AG04449 (cell line): ENCODE data around the gene ICE2.

Experiments
- CTCF ChIA-PET: fragments of 350-600 bp; formaldehyde crosslinking; extraction: SDS; loops from one replicate; lab custom pipeline; 2021; ENCODE audit warnings: antibody characterized with exemption; lab: Yijun Ruan, JAX
- POLR2A ChIA-PET: fragments of 400-600, 350-600 bp; formaldehyde crosslinking; extraction: SDS; loops from one replicate; lab custom pipeline; 2020; ENCODE audit warnings: antibody characterized with exemption, inconsistent platforms; lab: Yijun Ruan, JAX
- DNase-seq: peaks from one replicate; pipeline ENCODE4 v3.0.0-alpha.2; 2010; ENCODE audit warnings: low read depth, low spot score
- H3K4me3 ChIP-seq: 2 replicates; pipeline ENCODE4 v1.5.1; 2011; ENCODE audit warnings: low read depth, mild to moderate bottlenecking, control low read depth, low read length
- TF ChIP-seq, protein P1 (sequence below): IDR thresholded peaks from one replicate; pipeline ENCODE4 v1.5.1; 2011; ENCODE audit warnings: mild to moderate bottlenecking, moderate library complexity, low read length, control low read depth, inconsistent platforms; ENCODE audit not compliant: insufficient read depth; ENCODE audit errors: missing control alignments

Gene ICE2

GRCh38 chr15:60523056-60523455, 44.1 kb upstream of the ICE2 start:
- POLR2A ChIA-PET = no interaction called here
- CTCF ChIA-PET = interaction anchor here (7.1 kb wide), 1 partner anchor 13 kb away, joined by 125 read pairs; no protein-coding TSS in a partner anchor
- no peak for DNase-seq
- H3K4me3 ChIP-seq = no peak overlapping the region
- TF ChIP-seq, protein P1, sequence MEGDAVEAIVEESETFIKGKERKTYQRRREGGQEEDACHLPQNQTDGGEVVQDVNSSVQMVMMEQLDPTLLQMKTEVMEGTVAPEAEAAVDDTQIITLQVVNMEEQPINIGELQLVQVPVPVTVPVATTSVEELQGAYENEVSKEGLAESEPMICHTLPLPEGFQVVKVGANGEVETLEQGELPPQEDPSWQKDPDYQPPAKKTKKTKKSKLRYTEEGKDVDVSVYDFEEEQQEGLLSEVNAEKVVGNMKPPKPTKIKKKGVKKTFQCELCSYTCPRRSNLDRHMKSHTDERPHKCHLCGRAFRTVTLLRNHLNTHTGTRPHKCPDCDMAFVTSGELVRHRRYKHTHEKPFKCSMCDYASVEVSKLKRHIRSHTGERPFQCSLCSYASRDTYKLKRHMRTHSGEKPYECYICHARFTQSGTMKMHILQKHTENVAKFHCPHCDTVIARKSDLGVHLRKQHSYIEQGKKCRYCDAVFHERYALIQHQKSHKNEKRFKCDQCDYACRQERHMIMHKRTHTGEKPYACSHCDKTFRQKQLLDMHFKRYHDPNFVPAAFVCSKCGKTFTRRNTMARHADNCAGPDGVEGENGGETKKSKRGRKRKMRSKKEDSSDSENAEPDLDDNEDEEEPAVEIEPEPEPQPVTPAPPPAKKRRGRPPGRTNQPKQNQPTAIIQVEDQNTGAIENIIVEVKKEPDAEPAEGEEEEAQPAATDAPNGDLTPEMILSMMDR = no peak

DNA sequence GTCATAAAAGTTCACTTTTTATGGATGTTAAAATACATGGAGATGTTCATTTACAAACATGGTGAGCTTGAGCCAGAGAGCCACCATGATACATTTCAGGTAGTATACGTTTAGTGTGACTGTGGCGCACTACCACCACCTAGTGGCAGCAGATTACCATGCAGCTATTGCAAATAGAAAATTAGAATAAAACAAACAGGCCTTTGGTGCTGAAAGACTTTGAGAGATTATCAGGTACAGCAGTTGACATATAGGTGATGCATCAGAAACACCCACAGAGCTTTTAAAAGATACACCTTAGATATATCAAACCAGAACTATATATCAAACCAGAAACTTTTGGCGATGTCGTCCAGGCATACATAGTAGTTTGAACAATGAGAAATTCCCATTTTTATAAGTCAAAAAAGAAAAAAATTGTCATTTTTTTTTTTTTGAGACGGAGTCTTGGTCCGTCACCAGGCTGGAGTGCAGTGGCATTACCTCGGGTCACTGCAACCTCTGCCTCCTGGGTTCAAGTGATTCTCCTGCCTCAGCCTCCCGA, 42.0 kb upstream of the ICE2 start:
- CTCF ChIA-PET = interaction anchor here (0.6 to 7.1 kb wide), 63 partner anchors 8 to 1334 kb away, joined by 3 to 125 read pairs (median 4); partner anchors contain the start of genes ANXA2 and ICE2
- H3K4me3 ChIP-seq = no peak overlapping the region
- TF ChIP-seq, protein P1 = peak; percentile 71
- POLR2A ChIA-PET = interaction anchor here (0.7 to 1.4 kb wide), 2 partner anchors 126 to 797 kb away, joined by 3 to 6 read pairs; no protein-coding TSS in a partner anchor
- no peak for DNase-seq

- TF ChIP-seq, protein P1 = no peak
- ChIA-PET POLR2A (interaction anchor here (0.7 to 1.4 kb wide), 3 partner anchors 31 to 797 kb away, joined by 3 to 6 read pairs (median 3); no protein-coding TSS in a partner anchor), CTCF (interaction anchor here (0.6 to 7.1 kb wide), 60 partner anchors 8 to 1315 kb away, joined by 3 to 125 read pairs (median 4); partner anchors contain the start of genes ANXA2 and ICE2)
- no peak overlapping the region for H3K4me3 ChIP-seq
- no peak for DNase-seq
Measured at GRCh38 chr15:60520013-60520824, 41.3 kb upstream of the ICE2 start.

DNA sequence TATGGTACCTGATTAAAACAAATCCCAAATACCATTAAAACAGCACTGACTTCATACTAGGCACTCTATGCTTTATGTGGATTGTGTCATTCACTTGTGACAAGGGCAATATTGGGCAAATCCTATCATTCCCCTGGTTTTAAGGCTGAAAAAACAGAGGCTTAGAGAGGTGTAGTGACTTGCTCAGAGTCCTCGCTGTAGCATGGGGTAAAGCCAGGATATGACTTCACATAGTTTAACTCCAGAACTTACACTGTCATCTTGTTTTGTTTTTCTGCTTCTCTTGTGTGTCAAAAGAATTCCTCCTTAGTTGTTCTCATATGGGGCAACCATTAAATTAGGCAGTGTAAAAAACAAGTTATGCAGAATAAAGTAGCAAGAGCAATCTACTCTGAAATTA, 40.3 kb upstream of the ICE2 start:
- ChIA-PET POLR2A (interaction anchor here (1.2 kb wide), 1 partner anchor 30 kb away, joined by 3 read pairs; no protein-coding TSS in a partner anchor), CTCF (interaction anchor here (1.0 to 7.1 kb wide), 11 partner anchors 9 to 1316 kb away, joined by 3 to 125 read pairs (median 19); no protein-coding TSS in a partner anchor)
- no peak overlapping the region for H3K4me3 ChIP-seq
- TF ChIP-seq, protein P1 = no peak
- DNase-seq = no peak

GRCh38 chr15:60518511-60518910, 39.6 kb upstream of the ICE2 start:
- POLR2A ChIA-PET = no interaction called here
- DNase-seq = no peak
- TF ChIP-seq, protein P1 = no peak
- CTCF ChIA-PET = interaction anchor here (0.8 to 7.1 kb wide), 5 partner anchors 9 to 192 kb away, joined by 3 to 125 read pairs (median 4); no protein-coding TSS in a partner anchor
- H3K4me3 ChIP-seq = no peak overlapping the region
